Liver (tissue), 2 donors: ENCODE measurements around the gene LRRTM4.

ENCODE experiments used
- CTCF ChIP-seq: fragments of 150-350 bp; IDR thresholded peaks from 2 replicates; pipeline ENCODE4 v1.5.1; 2017; ENCODE audit warnings: improper control_type of control experiment, low read depth, low read length; ENCODE audit not compliant: missing input control
- YY1 ChIP-seq: IDR thresholded peaks from 2 replicates; pipeline ENCODE4 v1.6.1; 2016; ENCODE audit warnings: antibody characterized with exemption, mild to moderate bottlenecking
- donor health status: healthy.

DNA sequence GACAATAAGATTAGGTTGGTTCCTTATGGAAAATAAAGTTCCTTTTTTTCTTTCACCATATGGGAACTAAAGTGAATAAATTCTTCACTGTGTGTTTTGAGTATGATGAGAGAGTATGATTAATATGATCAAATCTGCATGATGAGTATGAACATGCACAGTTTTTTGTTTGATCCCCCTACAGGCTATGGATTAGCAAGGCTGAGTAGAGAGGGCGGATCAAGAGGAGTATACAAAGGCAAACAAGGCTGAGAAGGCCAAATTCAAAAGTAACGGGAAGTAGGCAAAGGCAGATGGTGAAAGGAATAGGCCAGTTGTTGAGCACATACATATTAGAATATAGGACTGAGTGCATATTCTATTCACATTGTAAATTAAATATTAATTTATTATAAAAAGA lies 508.2 kb downstream of the LRRTM4 start:
- TF ChIP-seq CTCF: no peak
- no peak for TF ChIP-seq YY1
